Natural killer cell (primary cell): ENCODE data around the gene LIN54. TPM values are rescaled to one million over a fixed set of nuclear protein-coding genes. Genes with fewer than 3 reads are reported as not detected.

ENCODE experiments used
- ATAC-seq, 3 donors: fragments of 150-1000 bp in 2 of 3; fragments of 200-7000 bp in 1 of 3; cut with Tn5 transposase; 1 replicate in 1 of 3; 2 replicates in 2 of 3; pipeline ENCODE4 v1.10.0; 2021; ENCODE audit warnings: mild to moderate bottlenecking in 2 of 3, moderate library complexity in 2 of 3
- DNase-seq, 2 donors: peaks; one replicate each; pipeline versions ENCODE4 v3.0.0 to v3.0.0-alpha.2; 2013 to 2021; ENCODE audit warnings: mixed read lengths in 1 of 2
- H3K27ac ChIP-seq: one replicate; pipeline ENCODE4 v1.5.1; 2013; ENCODE audit warnings: mild to moderate bottlenecking, low read length
- H3K27me3 ChIP-seq: one replicate; pipeline ENCODE4 v1.6.1; 2013; ENCODE audit warnings: low read length; ENCODE audit not compliant: control insufficient read depth, insufficient read depth
- H3K36me3 ChIP-seq: one replicate; pipeline ENCODE4 v1.6.1; 2013; ENCODE audit warnings: low read length; ENCODE audit not compliant: control insufficient read depth, insufficient read depth
- H3K4me1 ChIP-seq: one replicate; pipeline ENCODE4 v1.6.1; 2013; ENCODE audit warnings: low read length; ENCODE audit not compliant: control insufficient read depth, insufficient read depth
- H3K4me3 ChIP-seq: one replicate; pipeline ENCODE4 v1.5.1; 2013; ENCODE audit warnings: low read length
- H3K9me3 ChIP-seq: one replicate; pipeline ENCODE4 v1.6.1; 2013; ENCODE audit warnings: low read length; ENCODE audit not compliant: control insufficient read depth, insufficient read depth
- H3K27ac Mint-ChIP-seq, 2 donors: one replicate each; pipeline ENCODE4 v1.8.0; 2022; ENCODE audit warnings: mild to moderate bottlenecking in 2 of 2, mixed read lengths in 2 of 2, moderate library complexity in 1 of 2
- H3K27me3 Mint-ChIP-seq, 2 donors: one replicate each; pipeline ENCODE4 v1.8.0; 2022; ENCODE audit warnings: low read depth in 2 of 2, mixed read lengths in 2 of 2
- H3K36me3 Mint-ChIP-seq: one replicate; pipeline ENCODE4 v1.8.0; 2022; ENCODE audit warnings: mixed read lengths
- H3K4me1 Mint-ChIP-seq, 2 donors: one replicate each; pipeline ENCODE4 v1.8.0; 2022; ENCODE audit warnings: mixed read lengths in 2 of 2
- H3K4me3 Mint-ChIP-seq: one replicate; pipeline ENCODE4 v1.8.0; 2022; ENCODE audit warnings: mild to moderate bottlenecking, moderate library complexity, mixed read lengths
- H3K9me3 Mint-ChIP-seq, 2 donors: one replicate each; pipeline ENCODE4 v1.8.0; 2022; ENCODE audit warnings: mixed read lengths in 2 of 2
- CTCF ChIP-seq: fragments of 200-600 bp; IDR thresholded peaks from one replicate; pipeline ENCODE4 v1.8.0; 2022; ENCODE audit warnings: antibody characterized with exemption
- WGBS: methylation state at CpG from one replicate; pipeline ENCODE4 v1.1.7; 2013; ENCODE audit warnings: missing lambda C conversion rate; ENCODE audit not compliant: insufficient coverage; 5-methylcytosine and 5-hydroxymethylcytosine counted together
- intact Hi-C: fragments of 100-400 bp; cut with micrococcal nuclease; formaldehyde crosslinking; loops from one replicate; pipeline ENCODE4 v1.14.2; 2022
- total RNA-seq, 4 donors: library from RNA; stranded (reverse); fragments of 120-200 nt in 1 of 4; gene quantifications; one replicate each; pipeline versions ENCODE4 v1.2.3 to v1.2.4, GENCODE V29; 2013 to 2022

Gene LIN54
- total RNA-seq, 3 donors from 2014 or later (not counting 1 experiment from before 2014, with no cell fraction given) = 16.6 to 20.1 (median 19.3) TPM

DNA sequence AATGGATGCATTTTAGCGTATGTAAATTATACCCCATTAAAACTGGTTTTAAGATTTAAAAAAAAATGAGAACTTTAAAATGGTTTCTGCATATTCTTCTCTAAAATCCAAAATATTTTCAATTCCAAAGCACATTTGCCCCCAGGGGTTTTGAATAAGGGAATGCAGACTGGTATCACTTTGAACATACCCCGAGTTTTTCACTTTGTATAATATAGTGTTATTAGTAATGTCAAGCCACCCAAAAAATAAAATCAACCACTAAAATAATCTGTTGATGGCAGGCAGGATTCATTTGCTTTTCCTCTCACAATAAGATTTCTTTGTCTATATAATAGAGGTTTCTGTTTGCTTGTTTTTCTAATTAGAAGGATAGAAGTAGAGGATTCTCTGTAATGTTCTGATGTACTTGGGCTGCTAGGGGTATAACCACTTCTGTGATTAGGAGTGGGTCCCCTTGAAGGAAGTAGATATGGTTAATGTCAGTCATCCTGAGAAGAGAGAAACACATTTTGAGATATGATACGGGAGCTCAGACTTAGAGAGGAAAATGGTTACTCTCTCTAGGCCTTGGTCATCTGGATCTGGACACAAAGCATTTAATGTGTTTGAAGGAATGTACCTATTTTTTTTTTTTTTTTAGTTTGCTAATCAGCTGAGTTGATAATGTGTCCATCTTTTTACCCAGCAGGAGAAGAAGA, 9.3 kb upstream of the LIN54 start:
- no peak overlapping the region for H3K4me3 ChIP-seq
- Mint-ChIP-seq H3K36me3 (no peaks in the 10 kb centered on the region), H3K27ac (no peak overlapping the region), H3K4me1 (no peaks in the 10 kb centered on the region), H3K4me3 (no peak overlapping the region), H3K27me3 (no peaks in the 10 kb centered on the region), H3K9me3 (peaks cover 0 to 1% of the 10 kb centered on the region in 2 donors)
- ATAC-seq (no peak), DNase-seq (no peak)
- no peaks in the 10 kb centered on the region for H3K36me3 ChIP-seq
- H3K9me3 ChIP-seq = no peaks in the 10 kb centered on the region
- no peaks in the 10 kb centered on the region for H3K4me1 ChIP-seq
- H3K27me3 ChIP-seq = no peaks in the 10 kb centered on the region
- no peak overlapping the region for H3K27ac ChIP-seq
- WGBS = 0% methylated on average over 1 of the region's 3 CpGs
- TF ChIP-seq CTCF = no peak
- intact Hi-C loops = no loop called here

DNA sequence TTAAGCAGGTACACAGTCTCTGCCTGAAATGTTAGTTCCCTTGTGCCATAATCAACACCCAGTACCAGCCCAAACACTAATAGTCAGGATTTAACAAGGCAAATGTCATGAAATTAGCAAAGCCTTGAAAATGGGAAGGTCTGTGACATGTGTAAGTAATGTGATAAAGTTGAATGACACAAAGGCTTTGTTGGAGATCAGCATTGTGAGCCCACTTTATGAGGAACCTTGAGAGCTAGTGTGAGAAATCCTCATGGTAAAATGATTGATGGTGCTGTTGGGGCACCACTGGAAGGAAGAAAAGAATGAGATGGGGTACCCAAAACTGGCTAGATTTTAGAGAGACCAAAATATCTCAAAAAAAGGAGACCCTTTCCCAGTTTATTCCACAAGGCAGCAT, 3.3 kb upstream of the LIN54 start:
- no peak for DNase-seq
- Histone ChIP-seq H3K27me3 (no peaks in the 10 kb centered on the region), H3K4me1 (peaks cover 9% of the 10 kb centered on the region), H3K36me3 (no peaks in the 10 kb centered on the region), H3K27ac (no peak overlapping the region), H3K4me3 (peak overlapping the region; percentile 94), H3K9me3 (no peaks in the 10 kb centered on the region)
- Mint-ChIP-seq H3K9me3 (no peaks in the 10 kb centered on the region), H3K4me3 (peak overlapping the region; percentile 94), H3K27me3 (no peaks in the 10 kb centered on the region), H3K27ac (peak overlapping the region; percentile 98 to 100), H3K36me3 (no peaks in the 10 kb centered on the region), H3K4me1 (peaks cover 43 to 48% of the 10 kb centered on the region in 2 donors)
- no peak for ATAC-seq
- no peak for TF ChIP-seq CTCF
- intact Hi-C loops = loop anchor here (1.0 to 5.0 kb wide), 8 partner anchors 20 to 639 kb away; partner anchors contain the start of genes HELQ, MRPS18C, PLAC8 and SCD5

DNA sequence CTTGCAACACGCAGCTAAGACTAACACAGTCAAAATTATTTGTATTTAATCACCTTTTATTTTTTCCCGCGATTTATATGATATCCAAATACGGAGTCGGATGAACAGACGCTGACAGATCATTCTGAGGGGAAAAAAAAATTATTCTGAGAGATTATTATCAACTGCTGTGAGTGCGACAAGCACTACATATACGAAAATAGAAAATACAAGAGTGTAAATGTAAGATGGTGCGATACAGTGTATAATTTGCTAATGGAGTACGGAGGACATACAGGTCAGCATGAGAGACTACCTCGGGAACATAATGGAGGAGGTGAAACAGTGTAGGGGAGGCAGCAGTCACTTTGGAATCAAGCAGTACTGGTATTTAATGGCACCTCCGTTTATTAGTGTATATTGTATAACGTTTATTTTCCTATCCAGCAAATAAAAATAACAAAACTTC, 2.8 kb upstream of the LIN54 start:
- DNase-seq = no peak
- intact Hi-C loops = loop anchor here (1.0 to 5.0 kb wide), 8 partner anchors 21 to 639 kb away; partner anchors contain the start of genes HELQ, MRPS18C, PLAC8 and SCD5
- 55% methylated on average over 10 of the region's 13 CpGs for WGBS
- no peak for ATAC-seq
- Histone ChIP-seq H3K36me3 (no peaks in the 10 kb centered on the region), H3K4me3 (peak overlapping the region; percentile 94), H3K4me1 (peaks cover 10% of the 10 kb centered on the region), H3K27ac (peak overlapping the region; percentile 80), H3K9me3 (no peaks in the 10 kb centered on the region), H3K27me3 (no peaks in the 10 kb centered on the region)
- Mint-ChIP-seq H3K4me3 (peak overlapping the region; percentile 94), H3K36me3 (no peaks in the 10 kb centered on the region), H3K9me3 (no peaks in the 10 kb centered on the region), H3K4me1 (peaks cover 45 to 49% of the 10 kb centered on the region in 2 donors), H3K27ac (peak overlapping the region; percentile 98 to 100), H3K27me3 (no peaks in the 10 kb centered on the region)
- no peak for TF ChIP-seq CTCF
